GM12878 (cell line): ENCODE data around the gene NUDT6. TPM values are rescaled to one million over a fixed set of nuclear protein-coding genes. Genes with fewer than 3 reads are reported as not detected.

ENCODE experiments used
- ATAC-seq: fragments of 200-7000 bp; cut with Tn5 transposase; 3 replicates; pipeline ENCODE4 v1.9.1; 2020; ENCODE audit warnings: mild to moderate bottlenecking, moderate library complexity
- BruUV-seq: library from RNA; stranded (reverse); fragments of 400-500 nt; replicated peaks from 2 replicates; lab custom pipeline; 2021; lab: Mats Ljungman, UMichigan
- CTCF ChIA-PET: fragments of 300-600 bp; sonication (Branson Sonifier 250); formaldehyde crosslinking; extraction: SDS; loops from one replicate; lab custom pipeline; 2021; ENCODE audit warnings: inconsistent platforms; lab: Yijun Ruan, JAX
- POLR2A ChIA-PET: fragments of 350-600 bp; formaldehyde crosslinking; extraction: SDS; loops from one replicate; lab custom pipeline; 2021; ENCODE audit warnings: inconsistent platforms; lab: Charles Lee
- RAD21 ChIA-PET: fragments of 300-600 bp; sonication (Branson Sonifier 250); formaldehyde crosslinking; loops from one replicate; lab custom pipeline; 2023; ENCODE audit warnings: antibody characterized with exemption; ENCODE audit not compliant: unreplicated experiment; lab: Charles Lee
- SMC1A ChIA-PET: fragments of 300-600 bp; sonication (Branson Sonifier 250); formaldehyde crosslinking; loops from one replicate; lab custom pipeline; 2023; ENCODE audit not compliant: unreplicated experiment, uncharacterized antibody; lab: Charles Lee
- DNase-seq: peaks from one replicate; pipeline ENCODE4 v3.0.0-alpha.2; 2011; ENCODE audit warnings: low read depth, low spot score
- FAIRE-seq: peaks from 3 replicates; lab custom pipeline; 2011; peaks lifted over from hg19 to GRCh38; lab: Jason Lieb, UNC
- H2AFZ ChIP-seq: 2 replicates; pipeline ENCODE4 v1.6.0; 2011; ENCODE audit warnings: low read depth, low read length, control low read depth; ENCODE audit not compliant: control insufficient read depth
- H3K27ac ChIP-seq: 2 replicates; pipeline ENCODE4 v1.5.1; 2011; ENCODE audit warnings: control low read depth; ENCODE audit not compliant: control insufficient read depth, insufficient read depth
- H3K27me3 ChIP-seq, 2 experiments: replicated peaks in 1 of 2; 2 replicates each; pipeline versions ENCODE4 v1.6.0 to v1.6.1; 2011; ENCODE audit warnings: low read length in 1 of 2; ENCODE audit not compliant: control insufficient read depth in 2 of 2, insufficient read depth in 2 of 2
- H3K36me3 ChIP-seq, 2 experiments: 2 replicates each; pipeline ENCODE4 v1.5.1; 2011; ENCODE audit warnings: low read length in 1 of 2; ENCODE audit not compliant: control insufficient read depth in 2 of 2, insufficient read depth in 2 of 2
- H3K4me1 ChIP-seq: 2 replicates; pipeline ENCODE4 v1.6.1; 2011; ENCODE audit warnings: mild to moderate bottlenecking, low read length, moderate library complexity, mixed read lengths; ENCODE audit not compliant: control insufficient read depth, insufficient read depth
- H3K4me2 ChIP-seq: 2 replicates; pipeline ENCODE4 v1.6.0; 2011; ENCODE audit warnings: control low read depth; ENCODE audit not compliant: control insufficient read depth, insufficient read depth
- H3K4me3 ChIP-seq: fragments of 200-600 bp; sonication (generic); 2 replicates; pipeline ENCODE4 v1.5.1; 2016
- H3K79me2 ChIP-seq: 2 replicates; pipeline ENCODE4 v1.6.0; 2011; ENCODE audit warnings: low read length; ENCODE audit not compliant: control insufficient read depth, insufficient read depth
- H3K9ac ChIP-seq: 2 replicates; pipeline ENCODE4 v1.8.0; 2011; ENCODE audit warnings: low read length, control low read depth, mixed read lengths; ENCODE audit not compliant: control insufficient read depth, insufficient read depth
- H3K9me3 ChIP-seq: replicated peaks from 3 replicates; pipeline ENCODE4 v1.5.1; 2011; ENCODE audit warnings: mild to moderate bottlenecking, low read length; ENCODE audit not compliant: control insufficient read depth, insufficient read depth
- H4K20me1 ChIP-seq: 2 replicates; pipeline ENCODE4 v1.6.0; 2011; ENCODE audit not compliant: control insufficient read depth, insufficient read depth
- CHD2 ChIP-seq: IDR thresholded peaks from 2 replicates; pipeline ENCODE4 v1.6.1; 2011; ENCODE audit warnings: low read depth, low read length, improper control_type of control experiment, borderline replicate concordance
- CREB1 ChIP-seq: IDR thresholded peaks from 2 replicates; pipeline ENCODE4 v1.6.1; 2012; ENCODE audit warnings: low read depth, mild to moderate bottlenecking, inconsistent platforms
- ETV6 ChIP-seq, 2 experiments: fragments of 450-650 bp in 1 of 2; IDR thresholded peaks in 1 of 2; conservative IDR thresholded peaks in 1 of 2; 2 replicates each; pipeline ENCODE4 v1.6.1; 2014; ENCODE audit warnings: antibody characterized with exemption in 1 of 2, borderline replicate concordance in 1 of 2, low read depth in 1 of 2, mild to moderate bottlenecking in 1 of 2, moderate library complexity in 1 of 2
- GABPA ChIP-seq: IDR thresholded peaks from 2 replicates; pipeline ENCODE4 v1.6.1; 2014; ENCODE audit warnings: antibody characterized with exemption, low read depth, mild to moderate bottlenecking, inconsistent platforms
- HDGF ChIP-seq: fragments of 450-650 bp; IDR thresholded peaks from 2 replicates; pipeline ENCODE4 v1.6.1; 2016; ENCODE audit warnings: antibody characterized with exemption
- IKZF2 ChIP-seq, 2 experiments: fragments of 450-650 bp; IDR thresholded peaks; 2 replicates each; pipeline ENCODE4 v1.6.1; 2017; ENCODE audit warnings: mild to moderate bottlenecking in 2 of 2, moderate library complexity in 2 of 2
- IRF3 ChIP-seq: fragments of 450-650 bp; IDR thresholded peaks from 2 replicates; pipeline ENCODE4 v1.6.1; 2014; ENCODE audit warnings: mild to moderate bottlenecking
- IRF4 ChIP-seq: IDR thresholded peaks from 2 replicates; pipeline ENCODE4 v1.6.1; 2011; ENCODE audit warnings: low read depth, low read length
- YY1 ChIP-seq: IDR thresholded peaks from 2 replicates; pipeline ENCODE4 v1.6.1; 2011; ENCODE audit warnings: low read depth, mild to moderate bottlenecking, low read length
- ZBTB33 ChIP-seq: fragments of 450-650 bp; IDR thresholded peaks from 2 replicates; pipeline ENCODE4 v1.6.1; 2017; ENCODE audit warnings: mild to moderate bottlenecking
- ZNF217 ChIP-seq: fragments of 450-650 bp; IDR thresholded peaks from 2 replicates; pipeline ENCODE4 v1.6.1; 2017; ENCODE audit warnings: antibody characterized with exemption, mild to moderate bottlenecking
- ZNF687 ChIP-seq: fragments of 450-650 bp; IDR thresholded peaks from 2 replicates; pipeline ENCODE4 v1.6.1; 2017; ENCODE audit warnings: mild to moderate bottlenecking, moderate library complexity
- WGBS: methylation state at CpG from one replicate; pipeline ENCODE4 v1.1.6; 2016; ENCODE audit warnings: low lambda C conversion rate; ENCODE audit not compliant: insufficient replicate concordance, insufficient coverage; ENCODE audit errors: missing lambda C conversion rate; 5-methylcytosine and 5-hydroxymethylcytosine counted together
- in situ Hi-C: fragments of 300-500 bp; cut with MboI; formaldehyde crosslinking; loops from 9 replicates; pipeline ENCODE4 v1.14.3; 2018; ENCODE audit warnings: mixed read lengths
- intact Hi-C: fragments of 100-400 bp; cut with micrococcal nuclease; formaldehyde crosslinking; loops from one replicate; pipeline ENCODE4 v1.14.2; 2022; ENCODE audit not compliant: unreplicated experiment
- polyA plus RNA-seq, 11 experiments: library from polyadenylated mRNA; depleted of rRNA in 4 of 11; unstranded in 6 of 11; stranded (reverse) in 5 of 11; fragments of >200 nt; fragmentation: Nextera tagmentation in 4 of 11; fragmentation: Illumina TruSeq in 1 of 11; extraction: Ambion mirVana in 4 of 11; extraction: Trizol in 1 of 11; gene quantifications; 1 replicate in 1 of 11; 2 replicates in 10 of 11; pipeline versions ENCODE4 v1.2.1 to v1.2.3, GENCODE V29; 2011 to 2016; ENCODE audit warnings: inconsistent platforms in 2 of 11, missing spikeins in 2 of 11, low read depth in 1 of 11
- total RNA-seq, 4 experiments: library from RNA; depleted of rRNA in 3 of 4; stranded (reverse); fragments of >200 nt in 3 of 4; fragmentation: Illumina TruSeq in 1 of 4; extraction: Trizol in 1 of 4; gene quantifications; 2 replicates each; pipeline versions ENCODE4 v1.2.1 to v1.2.3, GENCODE V29; 2013 to 2021
- TF ChIP-seq, protein P1 (sequence below): fragments of 450-650 bp; IDR thresholded peaks from 2 replicates; pipeline ENCODE4 v1.6.1; 2017; ENCODE audit warnings: low read depth, mild to moderate bottlenecking, moderate library complexity

NUDT6 gene
- total and polyA plus RNA-seq, 10 of the 15 experiments (the other 5 are each of a cell fraction or from before 2014, with no cell fraction given), result 3.9 to 12.4 (median 6.8) TPM

DNA sequence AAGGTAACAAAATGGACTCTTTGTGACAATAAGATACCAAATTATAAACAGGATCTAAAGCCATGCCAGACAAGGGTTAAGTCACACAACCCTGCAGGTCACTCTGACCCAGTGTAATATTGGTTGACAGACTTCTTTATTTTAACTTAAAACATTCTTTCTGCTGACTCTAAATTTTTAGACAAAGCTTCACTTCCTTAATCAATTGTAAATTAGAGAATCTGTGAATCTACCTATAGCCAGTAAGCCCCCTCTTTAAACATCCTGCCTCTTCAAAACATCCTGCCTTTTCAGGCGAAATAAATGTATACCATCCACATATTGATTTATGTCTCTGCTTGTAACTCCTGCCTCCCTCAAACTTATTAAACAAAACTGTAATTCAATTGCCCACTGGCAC lies 14.2 kb downstream of the NUDT6 start:
- H3K4me2 ChIP-seq, result no peak overlapping the region
- SMC1A ChIA-PET, result no interaction called here
- CTCF ChIA-PET, result interaction anchor here (0.8 kb wide), 1 partner anchor 150 kb away, joined by 3 read pairs; no protein-coding TSS in a partner anchor
- no peaks in the 10 kb centered on the region for H3K36me3 ChIP-seq
- ATAC-seq, result no peak
- no peak overlapping the region for H3K27ac ChIP-seq
- WGBS, result 90% methylated on average over 1 of the region's 1 CpG
- H3K79me2 ChIP-seq, result no peaks in the 10 kb centered on the region
- no peaks in the 10 kb centered on the region for H4K20me1 ChIP-seq
- FAIRE-seq, result no peak
- no peak overlapping the region for H2AFZ ChIP-seq
- no TSS peak for BruUV-seq
- POLR2A ChIA-PET, result no interaction called here
- no peak overlapping the region for H3K9ac ChIP-seq
- intact Hi-C loops (no loop called here), in situ Hi-C loops (no loop called here)
- no peaks in the 10 kb centered on the region for H3K9me3 ChIP-seq
- no peaks in the 10 kb centered on the region for H3K4me1 ChIP-seq
- no peaks in the 10 kb centered on the region for H3K27me3 ChIP-seq
- no peak for DNase-seq
- RAD21 ChIA-PET, result no interaction called here
- H3K4me3 ChIP-seq, result no peak overlapping the region
- TF ChIP-seq ETV6 (conservative IDR thresholded peaks at IDR 0.05 in 1 of 2, IDR thresholded peaks at IDR 0.05 in 1 of 2; ENCODE audit: borderline replicate concordance in 1 of 2, low read depth in 1 of 2) (no peak), YY1 (no peak), IKZF2 (IDR thresholded peaks at IDR 0.05) (no peak), IRF4 (no peak), ZNF217 (no peak), CREB1 (no peak), CHD2 (no peak), IRF3 (no peak), ZNF687 (no peak), ZBTB33 (no peak), GABPA (no peak), HDGF (no peak)
- TF ChIP-seq, protein P1, sequence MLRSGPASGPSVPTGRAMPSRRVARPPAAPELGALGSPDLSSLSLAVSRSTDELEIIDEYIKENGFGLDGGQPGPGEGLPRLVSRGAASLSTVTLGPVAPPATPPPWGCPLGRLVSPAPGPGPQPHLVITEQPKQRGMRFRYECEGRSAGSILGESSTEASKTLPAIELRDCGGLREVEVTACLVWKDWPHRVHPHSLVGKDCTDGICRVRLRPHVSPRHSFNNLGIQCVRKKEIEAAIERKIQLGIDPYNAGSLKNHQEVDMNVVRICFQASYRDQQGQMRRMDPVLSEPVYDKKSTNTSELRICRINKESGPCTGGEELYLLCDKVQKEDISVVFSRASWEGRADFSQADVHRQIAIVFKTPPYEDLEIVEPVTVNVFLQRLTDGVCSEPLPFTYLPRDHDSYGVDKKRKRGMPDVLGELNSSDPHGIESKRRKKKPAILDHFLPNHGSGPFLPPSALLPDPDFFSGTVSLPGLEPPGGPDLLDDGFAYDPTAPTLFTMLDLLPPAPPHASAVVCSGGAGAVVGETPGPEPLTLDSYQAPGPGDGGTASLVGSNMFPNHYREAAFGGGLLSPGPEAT, result no peak
